ENCODE results near the gene KIZ.

The KIZ gene

DNA sequence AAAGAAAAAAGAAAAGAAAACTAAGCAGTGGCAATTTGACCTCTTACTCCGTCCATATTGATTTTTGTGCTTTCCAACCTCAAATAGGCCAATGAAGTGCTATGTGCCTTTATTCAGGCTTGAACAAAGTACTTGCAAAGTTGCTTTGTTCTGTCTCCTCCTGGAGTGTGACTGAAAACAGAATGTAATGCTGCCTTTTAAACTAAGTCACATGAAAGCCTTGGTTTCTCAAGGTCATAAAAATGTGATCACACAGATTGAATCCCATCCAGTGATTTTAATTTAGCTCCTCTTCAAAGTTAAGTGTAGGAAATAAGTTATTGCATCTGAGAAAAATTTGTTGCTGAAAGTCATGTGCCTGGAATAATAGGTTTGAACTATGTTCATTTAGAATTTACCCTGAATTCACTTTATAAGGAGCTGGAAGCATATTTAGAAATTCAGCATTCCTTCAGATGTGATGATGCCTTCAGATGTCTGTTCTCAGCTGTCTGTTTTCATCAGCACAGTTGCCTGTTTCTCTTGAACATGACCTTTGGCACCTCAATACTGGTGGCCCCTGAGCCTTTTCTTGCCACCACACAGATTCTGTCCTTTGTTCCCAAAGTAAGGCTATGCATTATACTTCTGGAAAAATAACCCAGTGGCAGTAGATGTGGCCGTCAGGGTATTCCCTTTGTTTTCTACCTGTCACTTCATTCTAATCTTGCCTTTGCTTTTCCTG lies 48.8 kb downstream of the KIZ start:
- no peak for DNase-seq (ENCODE audit: low read depth)
- TF ChIP-seq, protein P1, sequence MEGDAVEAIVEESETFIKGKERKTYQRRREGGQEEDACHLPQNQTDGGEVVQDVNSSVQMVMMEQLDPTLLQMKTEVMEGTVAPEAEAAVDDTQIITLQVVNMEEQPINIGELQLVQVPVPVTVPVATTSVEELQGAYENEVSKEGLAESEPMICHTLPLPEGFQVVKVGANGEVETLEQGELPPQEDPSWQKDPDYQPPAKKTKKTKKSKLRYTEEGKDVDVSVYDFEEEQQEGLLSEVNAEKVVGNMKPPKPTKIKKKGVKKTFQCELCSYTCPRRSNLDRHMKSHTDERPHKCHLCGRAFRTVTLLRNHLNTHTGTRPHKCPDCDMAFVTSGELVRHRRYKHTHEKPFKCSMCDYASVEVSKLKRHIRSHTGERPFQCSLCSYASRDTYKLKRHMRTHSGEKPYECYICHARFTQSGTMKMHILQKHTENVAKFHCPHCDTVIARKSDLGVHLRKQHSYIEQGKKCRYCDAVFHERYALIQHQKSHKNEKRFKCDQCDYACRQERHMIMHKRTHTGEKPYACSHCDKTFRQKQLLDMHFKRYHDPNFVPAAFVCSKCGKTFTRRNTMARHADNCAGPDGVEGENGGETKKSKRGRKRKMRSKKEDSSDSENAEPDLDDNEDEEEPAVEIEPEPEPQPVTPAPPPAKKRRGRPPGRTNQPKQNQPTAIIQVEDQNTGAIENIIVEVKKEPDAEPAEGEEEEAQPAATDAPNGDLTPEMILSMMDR (conservative IDR thresholded peaks at IDR 0.05; ENCODE audit: low read depth, low read length): no peak

DNA sequence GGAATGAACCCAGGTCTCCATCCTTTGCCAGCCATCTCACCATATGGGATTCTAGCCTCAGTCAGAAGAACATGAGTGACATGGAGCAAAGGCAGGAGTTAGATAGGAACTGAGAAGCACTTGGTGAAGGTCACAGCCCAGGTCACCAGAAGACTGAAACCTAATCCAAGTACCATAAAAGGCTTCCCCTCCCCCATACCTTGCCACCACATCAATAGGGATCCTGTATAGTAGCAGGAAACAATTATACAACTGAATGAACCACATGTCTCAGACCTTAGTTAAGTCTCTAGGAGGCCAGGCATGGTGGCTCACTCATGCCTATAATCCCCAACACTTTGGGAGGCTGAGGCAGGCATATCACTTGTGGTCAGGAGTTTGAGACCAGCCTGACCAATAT lies 49.6 kb downstream of the KIZ start:
- DNase-seq (ENCODE audit: low read depth): no peak

More for the DNA sequence above, 48.8 kb downstream of the KIZ start:
- no peak overlapping the region for H3K4me3 ChIP-seq (ENCODE audit: low read depth, low read length)

DNA sequence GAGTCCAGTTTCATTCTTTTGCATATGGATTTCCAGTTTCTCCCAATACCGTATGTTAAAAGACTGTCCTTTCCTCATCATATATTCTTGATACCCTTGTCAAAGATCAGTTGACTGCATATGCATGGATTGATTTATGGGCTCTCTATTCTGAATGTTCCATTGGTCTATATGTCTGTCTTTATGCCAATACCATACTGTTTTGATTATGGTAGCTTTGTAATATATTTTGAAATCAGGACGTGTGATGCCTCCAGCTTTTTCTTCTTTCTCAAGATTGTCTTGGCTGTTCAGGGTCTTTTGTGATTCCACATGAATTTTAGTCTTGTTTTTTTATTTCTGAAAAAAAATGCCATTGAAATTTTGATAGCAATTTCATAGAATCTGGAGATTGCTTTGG lies 51.9 kb downstream of the KIZ start:
- TF ChIP-seq, protein P1 (conservative IDR thresholded peaks at IDR 0.05; ENCODE audit: low read depth, low read length): no peak
- no peak overlapping the region for H3K4me3 ChIP-seq (ENCODE audit: low read depth, low read length)
- DNase-seq (ENCODE audit: low read depth): no peak

More for the DNA sequence above, 49.6 kb downstream of the KIZ start:
- no peak overlapping the region for H3K4me3 ChIP-seq (ENCODE audit: low read depth, low read length)
- TF ChIP-seq, protein P1 (conservative IDR thresholded peaks at IDR 0.05; ENCODE audit: low read depth, low read length): no peak

DNA sequence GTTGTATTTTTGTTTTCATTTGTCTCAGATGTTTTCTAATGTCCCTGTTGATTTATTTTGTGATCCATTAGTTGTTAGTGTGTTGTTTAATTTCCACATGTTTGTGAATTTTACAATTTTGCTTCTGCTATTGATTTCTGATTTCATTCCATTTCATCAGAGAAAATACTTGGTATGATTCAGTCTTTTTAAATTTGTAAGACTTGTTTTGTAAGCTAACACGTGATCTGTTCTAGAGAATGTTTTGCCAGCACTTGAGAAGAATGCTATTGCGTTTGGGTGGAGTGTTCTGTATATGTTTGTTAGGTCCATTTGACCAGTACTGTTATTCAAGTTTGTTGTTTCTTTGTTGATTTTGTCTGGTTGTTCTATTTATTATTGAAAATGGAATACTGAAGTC lies 53.9 kb downstream of the KIZ start:
- H3K4me3 ChIP-seq (ENCODE audit: low read depth, low read length): no peak overlapping the region
- TF ChIP-seq, protein P1 (conservative IDR thresholded peaks at IDR 0.05; ENCODE audit: low read depth, low read length): no peak
- DNase-seq (ENCODE audit: low read depth): peak; percentile 56

DNA sequence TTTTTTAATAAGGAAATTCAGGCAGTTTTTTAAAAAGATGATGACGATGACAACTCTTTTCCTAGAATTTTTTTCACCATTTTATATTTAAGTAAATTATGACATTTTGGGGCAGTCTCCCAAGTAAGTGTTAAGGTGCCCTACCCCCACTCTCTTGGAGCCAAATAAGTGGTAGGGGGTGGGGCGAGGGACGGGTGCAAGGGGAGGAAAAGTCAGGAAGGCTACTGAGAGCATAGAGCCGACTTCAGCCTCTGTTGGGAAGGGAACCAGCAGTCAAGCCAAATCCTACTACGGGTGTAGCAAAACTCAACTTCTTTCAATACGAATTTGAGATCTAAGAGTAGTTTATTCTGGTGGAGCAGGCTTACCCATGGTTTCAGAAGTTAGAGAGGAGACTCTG lies 54.4 kb downstream of the KIZ start:
- TF ChIP-seq, protein P1 (conservative IDR thresholded peaks at IDR 0.05; ENCODE audit: low read depth, low read length): no peak
- no peak overlapping the region for H3K4me3 ChIP-seq (ENCODE audit: low read depth, low read length)
- no peak for DNase-seq (ENCODE audit: low read depth)

DNA sequence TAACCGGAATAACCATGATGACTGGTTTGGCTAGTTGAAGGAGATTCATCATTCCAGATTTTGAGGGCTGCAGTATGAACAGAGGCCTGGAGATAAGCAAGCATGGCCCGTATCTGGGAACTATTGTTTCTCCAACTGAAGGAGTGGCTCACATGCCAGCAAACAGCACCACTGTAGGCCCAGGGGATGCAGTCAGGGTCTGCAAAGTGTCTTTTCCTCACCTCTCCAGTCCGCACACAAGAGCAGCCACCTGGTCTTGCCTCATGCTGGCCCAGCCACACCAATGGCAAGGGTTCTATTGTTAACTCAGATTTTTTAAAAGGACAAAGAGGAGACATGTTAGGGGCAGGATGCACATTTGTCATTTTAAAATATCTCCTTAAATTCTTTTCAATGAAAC lies 55.1 kb downstream of the KIZ start:
- DNase-seq (ENCODE audit: low read depth): no peak
- TF ChIP-seq, protein P1 (conservative IDR thresholded peaks at IDR 0.05; ENCODE audit: low read depth, low read length): no peak

More for the DNA sequence above, 55.1 kb downstream of the KIZ start:
- no peak overlapping the region for H3K4me3 ChIP-seq (ENCODE audit: low read depth, low read length)
